ENCODE data around the gene PAPPA.

DNA sequence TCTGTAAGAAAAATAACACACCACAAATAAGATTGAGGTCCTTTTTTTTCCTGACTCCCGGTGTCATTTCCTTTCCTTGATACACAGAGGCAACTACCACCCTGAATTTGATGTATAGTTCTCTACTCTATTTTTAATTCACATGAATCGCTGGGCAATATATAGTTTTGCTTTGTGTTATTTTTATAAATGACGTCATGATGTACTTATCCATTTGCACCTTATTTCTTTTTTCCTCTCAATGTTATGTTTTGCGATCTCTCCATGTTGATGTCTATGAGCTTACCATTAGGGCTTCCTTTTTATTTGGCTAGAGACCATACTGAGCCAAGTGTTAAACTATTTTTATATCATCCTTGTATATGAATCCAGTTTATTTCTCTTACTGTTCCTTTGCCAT is 175.9 kb downstream of the PAPPA start:
- TF ChIP-seq, protein P1, sequence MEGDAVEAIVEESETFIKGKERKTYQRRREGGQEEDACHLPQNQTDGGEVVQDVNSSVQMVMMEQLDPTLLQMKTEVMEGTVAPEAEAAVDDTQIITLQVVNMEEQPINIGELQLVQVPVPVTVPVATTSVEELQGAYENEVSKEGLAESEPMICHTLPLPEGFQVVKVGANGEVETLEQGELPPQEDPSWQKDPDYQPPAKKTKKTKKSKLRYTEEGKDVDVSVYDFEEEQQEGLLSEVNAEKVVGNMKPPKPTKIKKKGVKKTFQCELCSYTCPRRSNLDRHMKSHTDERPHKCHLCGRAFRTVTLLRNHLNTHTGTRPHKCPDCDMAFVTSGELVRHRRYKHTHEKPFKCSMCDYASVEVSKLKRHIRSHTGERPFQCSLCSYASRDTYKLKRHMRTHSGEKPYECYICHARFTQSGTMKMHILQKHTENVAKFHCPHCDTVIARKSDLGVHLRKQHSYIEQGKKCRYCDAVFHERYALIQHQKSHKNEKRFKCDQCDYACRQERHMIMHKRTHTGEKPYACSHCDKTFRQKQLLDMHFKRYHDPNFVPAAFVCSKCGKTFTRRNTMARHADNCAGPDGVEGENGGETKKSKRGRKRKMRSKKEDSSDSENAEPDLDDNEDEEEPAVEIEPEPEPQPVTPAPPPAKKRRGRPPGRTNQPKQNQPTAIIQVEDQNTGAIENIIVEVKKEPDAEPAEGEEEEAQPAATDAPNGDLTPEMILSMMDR (IDR thresholded peaks at IDR 0.05): no peak
- TF ChIP-seq POLR2AphosphoS5 (IDR thresholded peaks at IDR 0.05): no peak
- TF ChIP-seq POLR2A (IDR thresholded peaks at IDR 0.05; ENCODE audit: low read depth): no peak

All from esophagus muscularis mucosa (tissue), 3 donors.